Stimulated activated effector memory CD8-positive, alpha-beta T cell treated with anti-CD3 and anti-CD28 coated beads, Interleukin-12 subunit alpha, Interleukin-12 subunit beta, amount 100 ng/mL, for 72 hours (primary cell): ENCODE results near the gene LYPD6.
"Not testable (repeated sequence)": the region's sequence is repeated elsewhere in the genome, so short reads cannot be mapped to it uniquely, and the experiment has no call there.

ENCODE experiments used
- ATAC-seq: fragments of 150-1000 bp; cut with Tn5 transposase; 2 replicates; pipeline ENCODE4 v1.10.0; 2021
- DNase-seq, 2 donors: peaks; one replicate each; pipeline ENCODE4 v3.0.0; 2021 to 2022; ENCODE audit warnings: low spot score in 2 of 2
- H3K27ac Mint-ChIP-seq: one replicate; pipeline ENCODE4 v1.8.0; 2022; ENCODE audit warnings: mild to moderate bottlenecking, mixed read lengths
- H3K36me3 Mint-ChIP-seq: one replicate; pipeline ENCODE4 v1.8.0; 2022; ENCODE audit warnings: mild to moderate bottlenecking, mixed read lengths
- H3K4me1 Mint-ChIP-seq: one replicate; pipeline ENCODE4 v1.8.0; 2022; ENCODE audit warnings: mixed read lengths
- H3K4me3 Mint-ChIP-seq: one replicate; pipeline ENCODE4 v1.8.0; 2022; ENCODE audit warnings: mild to moderate bottlenecking, mixed read lengths
- H3K9me3 Mint-ChIP-seq: one replicate; pipeline ENCODE4 v1.8.0; 2022; ENCODE audit warnings: mixed read lengths

LYPD6 gene

GRCh38 chr2:149486664-149487063 is 156.3 kb downstream of the LYPD6 start:
- Mint-ChIP-seq H3K36me3 (no peaks in the 10 kb centered on the region), H3K9me3 (no peaks in the 10 kb centered on the region), H3K4me3 (no peak overlapping the region), H3K27ac (no peak overlapping the region), H3K4me1 (no peaks in the 10 kb centered on the region)
- ATAC-seq (no peak), DNase-seq (no peak)

- Mint-ChIP-seq H3K4me1 (no peaks in the 10 kb centered on the region), H3K4me3 (no peak overlapping the region), H3K27ac (no peak overlapping the region), H3K36me3 (no peaks in the 10 kb centered on the region), H3K9me3 (no peaks in the 10 kb centered on the region)
- ATAC-seq (no peak), DNase-seq (no peak)
These were observed 156.8 kb downstream of the LYPD6 start for GRCh38 chr2:149487189-149487588.

- Mint-ChIP-seq H3K4me3 (no peak overlapping the region), H3K4me1 (no peaks in the 10 kb centered on the region), H3K27ac (no peak overlapping the region), H3K9me3 (no peaks in the 10 kb centered on the region), H3K36me3 (no peaks in the 10 kb centered on the region)
- no peak for ATAC-seq
- no peak for DNase-seq
These were observed 158.5 kb downstream of the LYPD6 start for GRCh38 chr2:149488706-149489440.

- H3K9me3 Mint-ChIP-seq: no peaks in the 10 kb centered on the region
- no peaks in the 10 kb centered on the region for H3K4me1 Mint-ChIP-seq
- H3K27ac Mint-ChIP-seq: no peak overlapping the region
- no peak for DNase-seq
- H3K36me3 Mint-ChIP-seq: no peaks in the 10 kb centered on the region
- no peak for ATAC-seq
- no peak overlapping the region for H3K4me3 Mint-ChIP-seq
These were observed 159.1 kb downstream of the LYPD6 start for GRCh38 chr2:149489452-149489851.

- Mint-ChIP-seq H3K9me3 (no peaks in the 10 kb centered on the region), H3K4me1 (no peaks in the 10 kb centered on the region), H3K4me3 (no peak overlapping the region), H3K27ac (no peak overlapping the region), H3K36me3 (no peaks in the 10 kb centered on the region)
- DNase-seq: no peak
- no peak for ATAC-seq
These were observed 159.9 kb downstream of the LYPD6 start for GRCh38 chr2:149490296-149490695.

- H3K27ac Mint-ChIP-seq: no peak overlapping the region
- DNase-seq: no peak
- no peaks in the 10 kb centered on the region for H3K36me3 Mint-ChIP-seq
- no peak for ATAC-seq
- no peaks in the 10 kb centered on the region for H3K9me3 Mint-ChIP-seq
- no peak overlapping the region for H3K4me3 Mint-ChIP-seq
- no peaks in the 10 kb centered on the region for H3K4me1 Mint-ChIP-seq
These were observed 162.5 kb downstream of the LYPD6 start for GRCh38 chr2:149492923-149493322.

- H3K36me3 Mint-ChIP-seq, DNase-seq, ATAC-seq, H3K4me1 Mint-ChIP-seq, H3K27ac Mint-ChIP-seq, H3K9me3 Mint-ChIP-seq, H3K4me3 Mint-ChIP-seq: not testable (repeated sequence)
These were observed 168.8 kb downstream of the LYPD6 start for GRCh38 chr2:149499204-149499603.

GRCh38 chr2:149506808-149507207 is 176.4 kb downstream of the LYPD6 start:
- not testable (repeated sequence) for DNase-seq, H3K27ac Mint-ChIP-seq, H3K4me3 Mint-ChIP-seq, ATAC-seq, H3K9me3 Mint-ChIP-seq, H3K4me1 Mint-ChIP-seq, H3K36me3 Mint-ChIP-seq

- DNase-seq (no peak), ATAC-seq (no peak)
These were observed 177.6 kb downstream of the LYPD6 start for GRCh38 chr2:149507974-149508373.

GRCh38 chr2:149513461-149513860 is 183.1 kb downstream of the LYPD6 start:
- ATAC-seq: no peak
- H3K36me3 Mint-ChIP-seq: no peaks in the 10 kb centered on the region
- no peak overlapping the region for H3K4me3 Mint-ChIP-seq

More at GRCh38 chr2:149507974-149508373, 177.6 kb downstream of the LYPD6 start:
- no peak overlapping the region for H3K27ac Mint-ChIP-seq
- no peaks in the 10 kb centered on the region for H3K4me1 Mint-ChIP-seq
- no peak overlapping the region for H3K4me3 Mint-ChIP-seq
- H3K9me3 Mint-ChIP-seq: no peaks in the 10 kb centered on the region
- H3K36me3 Mint-ChIP-seq: no peaks in the 10 kb centered on the region

More at GRCh38 chr2:149513461-149513860, 183.1 kb downstream of the LYPD6 start:
- no peak overlapping the region for H3K27ac Mint-ChIP-seq
- H3K4me1 Mint-ChIP-seq: no peaks in the 10 kb centered on the region
- H3K9me3 Mint-ChIP-seq: no peaks in the 10 kb centered on the region
- DNase-seq: no peak
